ENCODE data around the gene PRKG1. TPM values are rescaled to one million over a fixed set of nuclear protein-coding genes. Genes with fewer than 3 reads are reported as not detected.

PRKG1 gene
- total and polyA plus RNA-seq, 2 donors (not counting 1 experiment from before 2014, with no cell fraction given) = not detected

DNA sequence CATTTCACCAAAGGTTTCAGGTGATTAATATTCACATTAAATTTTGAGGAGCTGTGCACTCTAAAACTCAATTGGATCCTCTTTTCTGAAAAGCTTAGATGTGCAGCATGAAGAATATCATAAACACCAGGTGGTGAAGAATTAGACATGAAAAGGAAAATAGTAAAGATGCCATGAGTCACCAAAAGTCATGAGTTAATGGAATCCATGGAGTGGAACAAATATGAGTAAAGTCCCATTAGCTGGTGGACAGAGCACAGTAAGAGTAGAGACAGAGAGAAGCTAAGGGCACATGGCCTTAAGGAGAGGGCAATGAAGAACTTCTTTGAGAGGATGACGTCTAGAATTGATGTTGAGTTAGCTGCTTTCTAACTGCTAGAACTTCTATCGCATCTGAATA lies 353.5 kb downstream of the PRKG1 start:
- no peaks in the 10 kb centered on the region for H3K4me1 ChIP-seq (ENCODE audit: control insufficient read depth in 2 of 2, insufficient read depth in 2 of 2, low read length in 2 of 2)
- DNase-seq (no peak), ATAC-seq (ENCODE audit: low read depth) (no peak)
- no peaks in the 10 kb centered on the region for H3K27me3 ChIP-seq (replicated peaks in 1 of 4; ENCODE audit: control extremely low read depth in 1 of 4, control insufficient read depth in 3 of 4, insufficient read depth in 4 of 4, low read length in 3 of 4)
- H2AFZ ChIP-seq (ENCODE audit: insufficient read depth, low read depth, low read length, poor library complexity, severe bottlenecking) = no peak overlapping the region
- H3K27ac ChIP-seq (ENCODE audit: low read length in 2 of 2) = no peak overlapping the region
- Mint-ChIP-seq H3K27me3 (no peaks in the 10 kb centered on the region), H3K4me3 (no peak overlapping the region), H3K27ac (no peak overlapping the region), H3K4me1 (no peaks in the 10 kb centered on the region), H3K9me3 (ENCODE audit: insufficient read depth) (no peaks in the 10 kb centered on the region)
- H3K4me2 ChIP-seq (replicated peaks; ENCODE audit: low read depth, low read length, poor library complexity, severe bottlenecking) = no peak overlapping the region
- intact Hi-C loops (cut with micrococcal nuclease) = no loop called here
- no peaks in the 10 kb centered on the region for H3K36me3 ChIP-seq (replicated peaks in 1 of 2; ENCODE audit: control extremely low read depth in 1 of 2, control insufficient read depth in 1 of 2, extremely low read depth in 1 of 2, insufficient read depth in 2 of 2, low read length in 1 of 2)
- no peaks in the 10 kb centered on the region for H3K9me3 ChIP-seq (ENCODE audit: control extremely low read depth in 1 of 3, control insufficient read depth in 2 of 3, insufficient read depth in 1 of 3, low read length in 2 of 3)
- no peaks in the 10 kb centered on the region for H4K20me1 ChIP-seq (ENCODE audit: control insufficient read depth, insufficient read depth, low read length, poor library complexity, severe bottlenecking)
- no peak overlapping the region for H3K9ac ChIP-seq (ENCODE audit: low read length)
- no peaks in the 10 kb centered on the region for H3K79me2 ChIP-seq (ENCODE audit: control insufficient read depth, insufficient read depth, low read length)
- WGBS (ENCODE audit: insufficient coverage) = 88% methylated on average over 1 of the region's 2 CpGs
- no peak for TF ChIP-seq EZH2 (IDR thresholded peaks at IDR 0.05; ENCODE audit: borderline replicate concordance, insufficient read depth, low read depth, low read length, poor library complexity, severe bottlenecking)
- TF ChIP-seq, protein P1, sequence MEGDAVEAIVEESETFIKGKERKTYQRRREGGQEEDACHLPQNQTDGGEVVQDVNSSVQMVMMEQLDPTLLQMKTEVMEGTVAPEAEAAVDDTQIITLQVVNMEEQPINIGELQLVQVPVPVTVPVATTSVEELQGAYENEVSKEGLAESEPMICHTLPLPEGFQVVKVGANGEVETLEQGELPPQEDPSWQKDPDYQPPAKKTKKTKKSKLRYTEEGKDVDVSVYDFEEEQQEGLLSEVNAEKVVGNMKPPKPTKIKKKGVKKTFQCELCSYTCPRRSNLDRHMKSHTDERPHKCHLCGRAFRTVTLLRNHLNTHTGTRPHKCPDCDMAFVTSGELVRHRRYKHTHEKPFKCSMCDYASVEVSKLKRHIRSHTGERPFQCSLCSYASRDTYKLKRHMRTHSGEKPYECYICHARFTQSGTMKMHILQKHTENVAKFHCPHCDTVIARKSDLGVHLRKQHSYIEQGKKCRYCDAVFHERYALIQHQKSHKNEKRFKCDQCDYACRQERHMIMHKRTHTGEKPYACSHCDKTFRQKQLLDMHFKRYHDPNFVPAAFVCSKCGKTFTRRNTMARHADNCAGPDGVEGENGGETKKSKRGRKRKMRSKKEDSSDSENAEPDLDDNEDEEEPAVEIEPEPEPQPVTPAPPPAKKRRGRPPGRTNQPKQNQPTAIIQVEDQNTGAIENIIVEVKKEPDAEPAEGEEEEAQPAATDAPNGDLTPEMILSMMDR (IDR thresholded peaks at IDR 0.05) = no peak
- ChIA-PET CTCF (no interaction called here), POLR2A (no interaction called here)
- H3K4me3 ChIP-seq (ENCODE audit: control extremely low read depth in 1 of 5, extremely low read depth in 1 of 5, insufficient read depth in 1 of 5, low read depth in 2 of 5, low read length in 4 of 5) = no peak overlapping the region

DNA sequence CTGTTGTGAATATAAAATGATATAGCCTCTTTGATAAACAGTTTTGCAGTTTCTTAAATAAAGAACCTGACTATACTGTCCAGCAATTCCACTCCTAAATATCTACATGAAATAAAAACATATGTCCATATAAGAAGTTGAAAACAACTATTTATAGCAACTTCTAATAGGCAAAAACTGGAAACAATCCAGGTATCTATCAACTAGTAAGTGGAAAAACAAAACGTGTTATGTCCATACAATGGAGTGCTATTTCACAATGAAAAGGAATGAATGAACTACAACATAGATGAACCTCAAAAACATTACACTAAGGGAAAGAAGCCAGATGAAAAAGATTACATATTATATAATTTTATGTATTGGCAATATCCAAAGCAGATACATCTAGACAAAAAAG lies 356.2 kb downstream of the PRKG1 start:
- H3K27ac Mint-ChIP-seq = no peak overlapping the region
- DNase-seq = no peak
- WGBS (ENCODE audit: insufficient coverage) = no CpG with 5 or more reads among the region's 1 CpG

More for the DNA sequence above, 356.2 kb downstream of the PRKG1 start:
- Histone ChIP-seq H4K20me1 (ENCODE audit: control insufficient read depth, insufficient read depth, low read length, poor library complexity, severe bottlenecking) (no peaks in the 10 kb centered on the region), H3K4me1 (ENCODE audit: control insufficient read depth in 2 of 2, insufficient read depth in 2 of 2, low read length in 2 of 2) (no peaks in the 10 kb centered on the region), H3K4me3 (ENCODE audit: control extremely low read depth in 1 of 5, extremely low read depth in 1 of 5, insufficient read depth in 1 of 5, low read depth in 2 of 5, low read length in 4 of 5) (no peak overlapping the region), H3K9me3 (ENCODE audit: control extremely low read depth in 1 of 3, control insufficient read depth in 2 of 3, insufficient read depth in 1 of 3, low read length in 2 of 3) (no peaks in the 10 kb centered on the region), H3K4me2 (replicated peaks; ENCODE audit: low read depth, low read length, poor library complexity, severe bottlenecking) (no peak overlapping the region), H3K27me3 (replicated peaks in 1 of 4; ENCODE audit: control extremely low read depth in 1 of 4, control insufficient read depth in 3 of 4, insufficient read depth in 4 of 4, low read length in 3 of 4) (no peaks in the 10 kb centered on the region), H3K79me2 (ENCODE audit: control insufficient read depth, insufficient read depth, low read length) (no peaks in the 10 kb centered on the region), H3K36me3 (replicated peaks in 1 of 2; ENCODE audit: control extremely low read depth in 1 of 2, control insufficient read depth in 1 of 2, extremely low read depth in 1 of 2, insufficient read depth in 2 of 2, low read length in 1 of 2) (no peaks in the 10 kb centered on the region), H2AFZ (ENCODE audit: insufficient read depth, low read depth, low read length, poor library complexity, severe bottlenecking) (no peak overlapping the region), H3K27ac (ENCODE audit: low read length in 2 of 2) (no peak overlapping the region), H3K9ac (ENCODE audit: low read length) (no peak overlapping the region)
- Mint-ChIP-seq H3K27me3 (no peaks in the 10 kb centered on the region), H3K4me1 (no peaks in the 10 kb centered on the region), H3K4me3 (no peak overlapping the region), H3K9me3 (ENCODE audit: insufficient read depth) (no peaks in the 10 kb centered on the region)
- POLR2A ChIA-PET = no interaction called here
- CTCF ChIA-PET = no interaction called here
- ATAC-seq (ENCODE audit: low read depth) = no peak
- TF ChIP-seq EZH2 (IDR thresholded peaks at IDR 0.05; ENCODE audit: borderline replicate concordance, insufficient read depth, low read depth, low read length, poor library complexity, severe bottlenecking) = no peak
- TF ChIP-seq, protein P1 (IDR thresholded peaks at IDR 0.05) = no peak
- intact Hi-C loops (cut with micrococcal nuclease) = no loop called here

Data from B cell (primary cell).